Glomerular endothelial cell (primary cell): ENCODE results near the gene PAPSS1. TPM values are rescaled to one million over a fixed set of nuclear protein-coding genes. Genes with fewer than 3 reads are reported as not detected.
"Not testable (repeated sequence)": the region's sequence is repeated elsewhere in the genome, so short reads cannot be mapped to it uniquely, and the experiment has no call there.

Experiments
- DNase-seq: peaks from one replicate; pipeline ENCODE4 v3.0.0-alpha.2; 2011; ENCODE audit warnings: low read depth, low spot score; ENCODE audit errors: extremely low read depth
- total RNA-seq: library from RNA; depleted of rRNA; stranded (reverse); fragments of >200 nt; gene quantifications from 2 replicates; pipeline ENCODE4 v1.2.3, GENCODE V29; 2015

PAPSS1 gene
- total RNA-seq, 1 donor from 2014 or later, result 36.1 TPM

- no peak for DNase-seq
Measured at GRCh38 chr4:107691378-107691777, 28.7 kb downstream of the PAPSS1 start.

- DNase-seq, result no peak
Measured at GRCh38 chr4:107689912-107690587, 30.0 kb downstream of the PAPSS1 start.

GRCh38 chr4:107688421-107688820 is 31.6 kb downstream of the PAPSS1 start:
- DNase-seq, result no peak

- no peak for DNase-seq
Measured at GRCh38 chr4:107685740-107686139, 34.3 kb downstream of the PAPSS1 start.

- no peak for DNase-seq
Measured at GRCh38 chr4:107683873-107684272, 36.2 kb downstream of the PAPSS1 start.

GRCh38 chr4:107682306-107682705 is 37.7 kb downstream of the PAPSS1 start:
- DNase-seq, result no peak

GRCh38 chr4:107669068-107669467 is 51.0 kb downstream of the PAPSS1 start:
- no peak for DNase-seq

GRCh38 chr4:107666134-107666533 is 53.9 kb downstream of the PAPSS1 start:
- DNase-seq, result no peak

GRCh38 chr4:107665001-107665400 is 55.0 kb downstream of the PAPSS1 start:
- no peak for DNase-seq

GRCh38 chr4:107658400-107659336 is 61.4 kb downstream of the PAPSS1 start:
- DNase-seq, result no peak

GRCh38 chr4:107655289-107655688 is 64.7 kb downstream of the PAPSS1 start:
- DNase-seq, result no peak

GRCh38 chr4:107654694-107655093 is 65.3 kb downstream of the PAPSS1 start:
- DNase-seq, result no peak

GRCh38 chr4:107651408-107651807 is 68.6 kb downstream of the PAPSS1 start:
- not testable (repeated sequence) for DNase-seq

GRCh38 chr4:107650251-107650650 is 69.8 kb downstream of the PAPSS1 start:
- DNase-seq, result no peak

- no peak for DNase-seq
Measured at GRCh38 chr4:107648178-107648991, 71.6 kb downstream of the PAPSS1 start.

GRCh38 chr4:107647591-107647990 is 72.4 kb downstream of the PAPSS1 start:
- DNase-seq, result no peak

- no peak for DNase-seq
Measured at GRCh38 chr4:107645604-107646003, 74.4 kb downstream of the PAPSS1 start.

GRCh38 chr4:107643021-107643420 is 77.0 kb downstream of the PAPSS1 start:
- no peak for DNase-seq

GRCh38 chr4:107640878-107641277 is 79.2 kb downstream of the PAPSS1 start:
- DNase-seq, result no peak

- DNase-seq, result no peak
Measured at GRCh38 chr4:107640197-107640596, 79.8 kb downstream of the PAPSS1 start.

GRCh38 chr4:107635735-107636134 is 84.3 kb downstream of the PAPSS1 start:
- no peak for DNase-seq
